ENCODE data around the gene LDLRAD4. TPM values are rescaled to one million over a fixed set of nuclear protein-coding genes. Genes with fewer than 3 reads are reported as not detected.

LDLRAD4 gene
- total RNA-seq = 35.7 and 36.3 TPM in 2 replicates
- 14.7 TPM for total RNA-seq (2013)
- polyA plus RNA-seq = 13.9 and 33.3 TPM in 2 replicates
- polyA minus RNA-seq = 56.2 and 57.2 TPM in 2 replicates

DNA sequence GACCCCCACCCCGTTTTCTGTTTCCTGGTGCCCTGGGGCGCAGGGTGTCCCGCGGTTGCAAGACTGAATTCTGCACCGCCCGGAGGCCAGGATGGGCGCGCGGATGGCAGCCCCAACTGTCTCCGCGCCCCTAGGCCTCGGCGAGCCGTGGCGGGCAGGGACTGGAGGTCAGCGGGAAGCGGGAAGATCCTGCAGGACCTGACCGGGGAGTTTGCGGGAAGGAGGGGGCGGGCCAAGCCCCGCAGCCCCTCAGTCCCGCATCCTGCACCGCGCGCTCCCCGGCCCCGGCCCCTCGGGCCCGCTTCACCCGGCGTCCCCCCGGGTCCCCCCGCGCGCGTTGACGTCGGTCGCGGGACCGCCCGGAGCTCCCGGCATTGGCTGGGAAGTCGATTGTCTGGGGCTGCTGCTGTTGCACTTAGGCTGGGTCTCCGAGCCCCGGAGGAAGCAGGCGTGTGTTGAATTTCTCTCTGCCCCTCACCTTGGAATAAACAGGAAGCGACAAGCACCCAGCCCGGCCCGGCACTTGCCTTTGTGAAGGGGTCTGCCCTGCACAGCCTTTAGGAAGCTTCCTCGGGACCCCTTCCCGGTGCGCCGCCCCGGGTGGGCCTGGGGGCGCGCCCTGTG, at the start of gene LDLRAD4:
LDLRAD4 (plus strand) TSS at position 393 of the 624 bp plus-strand sequence.
- H3K36me3 ChIP-seq (replicated peaks in 1 of 2; ENCODE audit: control extremely low read depth in 1 of 2, control insufficient read depth in 1 of 2, extremely low read depth in 1 of 2, insufficient read depth in 2 of 2, low read length in 1 of 2) = no peaks in the 10 kb centered on the region
- ATAC-seq (ENCODE audit: low read depth) (no peak), DNase-seq (peak; percentile 48)
- peaks cover 20 to 24% of the 10 kb centered on the region in 2 donors for H3K4me1 ChIP-seq (ENCODE audit: control insufficient read depth in 2 of 2, insufficient read depth in 2 of 2, low read length in 2 of 2)
- CTCF ChIA-PET = interaction anchor here (0.5 kb wide), 1 partner anchor 337 kb away, joined by 3 read pairs; no protein-coding TSS in a partner anchor
- no peaks in the 10 kb centered on the region for H4K20me1 ChIP-seq (ENCODE audit: control insufficient read depth, insufficient read depth, low read length, poor library complexity, severe bottlenecking)
- H3K9me3 ChIP-seq (ENCODE audit: control extremely low read depth in 1 of 3, control insufficient read depth in 2 of 3, insufficient read depth in 1 of 3, low read length in 2 of 3) = no peaks in the 10 kb centered on the region
- H3K4me1 Mint-ChIP-seq = peaks cover 19% of the 10 kb centered on the region
- H3K27me3 Mint-ChIP-seq = peaks cover 69% of the 10 kb centered on the region
- H3K27ac ChIP-seq (ENCODE audit: low read length in 2 of 2) = no peak within 1 kb of the TSS
- H3K27me3 ChIP-seq (replicated peaks in 1 of 4; ENCODE audit: control extremely low read depth in 1 of 4, control insufficient read depth in 3 of 4, insufficient read depth in 4 of 4, low read length in 3 of 4) = peaks cover 0 to 51% (median 21%) of the 10 kb centered on the region in 4 experiments
- H3K4me3 Mint-ChIP-seq = peak within 1 kb of the TSS; percentile 72
- H3K27ac Mint-ChIP-seq = no peak within 1 kb of the TSS
- TF ChIP-seq EZH2 (IDR thresholded peaks at IDR 0.05; ENCODE audit: borderline replicate concordance, insufficient read depth, low read depth, low read length, poor library complexity, severe bottlenecking) = no peak
- TF ChIP-seq, protein P1, sequence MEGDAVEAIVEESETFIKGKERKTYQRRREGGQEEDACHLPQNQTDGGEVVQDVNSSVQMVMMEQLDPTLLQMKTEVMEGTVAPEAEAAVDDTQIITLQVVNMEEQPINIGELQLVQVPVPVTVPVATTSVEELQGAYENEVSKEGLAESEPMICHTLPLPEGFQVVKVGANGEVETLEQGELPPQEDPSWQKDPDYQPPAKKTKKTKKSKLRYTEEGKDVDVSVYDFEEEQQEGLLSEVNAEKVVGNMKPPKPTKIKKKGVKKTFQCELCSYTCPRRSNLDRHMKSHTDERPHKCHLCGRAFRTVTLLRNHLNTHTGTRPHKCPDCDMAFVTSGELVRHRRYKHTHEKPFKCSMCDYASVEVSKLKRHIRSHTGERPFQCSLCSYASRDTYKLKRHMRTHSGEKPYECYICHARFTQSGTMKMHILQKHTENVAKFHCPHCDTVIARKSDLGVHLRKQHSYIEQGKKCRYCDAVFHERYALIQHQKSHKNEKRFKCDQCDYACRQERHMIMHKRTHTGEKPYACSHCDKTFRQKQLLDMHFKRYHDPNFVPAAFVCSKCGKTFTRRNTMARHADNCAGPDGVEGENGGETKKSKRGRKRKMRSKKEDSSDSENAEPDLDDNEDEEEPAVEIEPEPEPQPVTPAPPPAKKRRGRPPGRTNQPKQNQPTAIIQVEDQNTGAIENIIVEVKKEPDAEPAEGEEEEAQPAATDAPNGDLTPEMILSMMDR (IDR thresholded peaks at IDR 0.05) = no peak
- peak within 1 kb of the TSS; percentile 19 to 60 (median 51) for H3K4me3 ChIP-seq (ENCODE audit: control extremely low read depth in 1 of 5, extremely low read depth in 1 of 5, insufficient read depth in 1 of 5, low read depth in 2 of 5, low read length in 4 of 5)
- intact Hi-C loops (cut with micrococcal nuclease) = no loop called here
- no peaks in the 10 kb centered on the region for H3K79me2 ChIP-seq (ENCODE audit: control insufficient read depth, insufficient read depth, low read length)
- POLR2A ChIA-PET = no interaction called here
- peak within 1 kb of the TSS; percentile 92 for H3K4me2 ChIP-seq (replicated peaks; ENCODE audit: low read depth, low read length, poor library complexity, severe bottlenecking)
- peak within 1 kb of the TSS; percentile 60 for H3K9ac ChIP-seq (ENCODE audit: low read length)
- H2AFZ ChIP-seq (ENCODE audit: insufficient read depth, low read depth, low read length, poor library complexity, severe bottlenecking) = peak within 1 kb of the TSS; percentile 49
- 2% methylated on average over 57 of the region's 57 CpGs for WGBS (ENCODE audit: insufficient coverage)
- H3K9me3 Mint-ChIP-seq (ENCODE audit: insufficient read depth) = no peaks in the 10 kb centered on the region

DNA sequence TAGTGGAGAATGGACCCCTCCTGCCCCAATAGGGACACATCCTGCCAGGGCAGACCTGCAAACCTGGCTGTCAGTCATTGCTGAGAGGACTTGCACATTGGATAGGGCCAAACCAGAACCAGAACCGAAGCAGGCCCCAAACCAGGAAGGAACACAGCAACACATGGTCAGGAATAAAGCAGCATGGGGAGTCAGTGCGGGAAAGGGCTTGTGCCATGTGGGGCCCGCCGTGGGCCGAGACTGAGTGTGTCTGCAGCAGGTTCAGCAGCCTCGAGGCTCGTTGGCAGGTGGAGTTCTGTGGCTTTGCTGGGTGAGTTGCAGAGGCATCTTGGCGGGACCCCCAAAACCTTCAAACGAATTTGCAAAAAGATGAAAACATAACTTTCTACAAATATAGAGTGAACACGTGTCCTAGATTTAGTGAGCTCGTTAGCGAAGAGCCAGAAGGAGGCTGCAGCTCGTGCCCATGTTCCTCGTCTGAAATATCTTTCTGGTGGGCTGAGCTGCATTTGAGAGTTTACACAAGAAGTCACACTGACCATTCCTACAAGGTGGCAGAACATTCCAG, 44.9 kb upstream of the LDLRAD4 start:
- no peak for ATAC-seq (ENCODE audit: low read depth)

More for the DNA sequence above, 44.9 kb upstream of the LDLRAD4 start:
- Histone ChIP-seq H3K4me3 (ENCODE audit: control extremely low read depth in 1 of 5, extremely low read depth in 1 of 5, insufficient read depth in 1 of 5, low read depth in 2 of 5, low read length in 4 of 5) (no peak overlapping the region), H2AFZ (ENCODE audit: insufficient read depth, low read depth, low read length, poor library complexity, severe bottlenecking) (no peak overlapping the region), H3K27ac (ENCODE audit: low read length in 2 of 2) (no peak overlapping the region), H3K4me1 (ENCODE audit: control insufficient read depth in 2 of 2, insufficient read depth in 2 of 2, low read length in 2 of 2) (no peaks in the 10 kb centered on the region), H3K9ac (ENCODE audit: low read length) (no peak overlapping the region), H3K9me3 (ENCODE audit: control extremely low read depth in 1 of 3, control insufficient read depth in 2 of 3, insufficient read depth in 1 of 3, low read length in 2 of 3) (no peaks in the 10 kb centered on the region), H3K27me3 (replicated peaks in 1 of 4; ENCODE audit: control extremely low read depth in 1 of 4, control insufficient read depth in 3 of 4, insufficient read depth in 4 of 4, low read length in 3 of 4) (no peaks in the 10 kb centered on the region), H3K79me2 (ENCODE audit: control insufficient read depth, insufficient read depth, low read length) (no peaks in the 10 kb centered on the region), H4K20me1 (ENCODE audit: control insufficient read depth, insufficient read depth, low read length, poor library complexity, severe bottlenecking) (no peaks in the 10 kb centered on the region), H3K4me2 (replicated peaks; ENCODE audit: low read depth, low read length, poor library complexity, severe bottlenecking) (no peak overlapping the region), H3K36me3 (replicated peaks in 1 of 2; ENCODE audit: control extremely low read depth in 1 of 2, control insufficient read depth in 1 of 2, extremely low read depth in 1 of 2, insufficient read depth in 2 of 2, low read length in 1 of 2) (no peaks in the 10 kb centered on the region)
- H3K4me3 Mint-ChIP-seq = no peak overlapping the region
- no peak overlapping the region for H3K27ac Mint-ChIP-seq
- no peak for TF ChIP-seq EZH2 (IDR thresholded peaks at IDR 0.05; ENCODE audit: borderline replicate concordance, insufficient read depth, low read depth, low read length, poor library complexity, severe bottlenecking)
- TF ChIP-seq, protein P1 (IDR thresholded peaks at IDR 0.05) = no peak
- DNase-seq = no peak
- H3K9me3 Mint-ChIP-seq (ENCODE audit: insufficient read depth) = no peaks in the 10 kb centered on the region
- H3K27me3 Mint-ChIP-seq = peaks cover 10% of the 10 kb centered on the region
- ChIA-PET CTCF (interaction anchor here (1.1 kb wide), 1 partner anchor 14 kb away, joined by 3 read pairs; no protein-coding TSS in a partner anchor), POLR2A (no interaction called here)
- H3K4me1 Mint-ChIP-seq = no peaks in the 10 kb centered on the region
- intact Hi-C loops (cut with micrococcal nuclease) = no loop called here
- 95% methylated on average over 13 of the region's 14 CpGs for WGBS (ENCODE audit: insufficient coverage)
